GM12878 (cell line): ENCODE results near the gene ICAM4. TPM values are rescaled to one million over a fixed set of nuclear protein-coding genes. Genes with fewer than 3 reads are reported as not detected.
A peak's percentile ranks its signal among the peaks of the same experiment; 100 is the strongest.

Source experiments
- ESRRA ChIP-seq: IDR thresholded peaks from 2 replicates; pipeline ENCODE4 v1.6.1; 2012; ENCODE audit warnings: mild to moderate bottlenecking, low read length, improper control_type of control experiment
- IKZF1 ChIP-seq: fragments of 450-650 bp; conservative IDR thresholded peaks from 2 replicates; pipeline ENCODE4 v1.6.1; 2017; ENCODE audit warnings: antibody characterized with exemption, mild to moderate bottlenecking
- KAT2A ChIP-seq: conservative IDR thresholded peaks from 2 replicates; pipeline ENCODE4 v1.6.1; 2011; ENCODE audit warnings: low read depth, low read length; ENCODE audit not compliant: control insufficient read depth
- MEF2B ChIP-seq: fragments of 450-650 bp; IDR thresholded peaks from 2 replicates; pipeline ENCODE4 v1.6.1; 2018; ENCODE audit warnings: mild to moderate bottlenecking, moderate library complexity; ENCODE audit not compliant: partially characterized antibody, poor library complexity, severe bottlenecking
- MTA2 ChIP-seq: fragments of 450-650 bp; IDR thresholded peaks from 2 replicates; pipeline ENCODE4 v1.6.1; 2016; ENCODE audit warnings: low read depth, mild to moderate bottlenecking, moderate library complexity
- NFYB ChIP-seq: IDR thresholded peaks from 2 replicates; pipeline ENCODE4 v1.6.1; 2011; ENCODE audit warnings: low read depth, mild to moderate bottlenecking, low read length, improper control_type of control experiment, moderate library complexity; ENCODE audit not compliant: insufficient read depth
- NR2C1 ChIP-seq: fragments of 450-650 bp; IDR thresholded peaks from 2 replicates; pipeline ENCODE4 v1.6.1; 2017; ENCODE audit warnings: antibody characterized with exemption, mild to moderate bottlenecking, moderate library complexity
- POLR2A ChIP-seq: IDR thresholded peaks from 2 replicates; pipeline ENCODE4 v1.6.1; 2011; ENCODE audit warnings: low read depth, mild to moderate bottlenecking, low read length
- RCOR1 ChIP-seq: conservative IDR thresholded peaks from 2 replicates; pipeline ENCODE4 v1.6.1; 2012; ENCODE audit warnings: low read depth, low read length, improper control_type of control experiment
- ZNF687 ChIP-seq: fragments of 450-650 bp; IDR thresholded peaks from 2 replicates; pipeline ENCODE4 v1.6.1; 2017; ENCODE audit warnings: mild to moderate bottlenecking, moderate library complexity
- polyA plus RNA-seq, 11 experiments: library from polyadenylated mRNA; depleted of rRNA in 4 of 11; unstranded in 6 of 11; stranded (reverse) in 5 of 11; fragments of >200 nt; fragmentation: Nextera tagmentation in 4 of 11; fragmentation: Illumina TruSeq in 1 of 11; extraction: Ambion mirVana in 4 of 11; extraction: Trizol in 1 of 11; gene quantifications; 1 replicate in 1 of 11; 2 replicates in 10 of 11; pipeline versions ENCODE4 v1.2.1 to v1.2.3, GENCODE V29; 2011 to 2016; ENCODE audit warnings: inconsistent platforms in 2 of 11, missing spikeins in 2 of 11, low read depth in 1 of 11
- total RNA-seq, 4 experiments: library from RNA; depleted of rRNA in 3 of 4; stranded (reverse); fragments of >200 nt in 3 of 4; fragmentation: Illumina TruSeq in 1 of 4; extraction: Trizol in 1 of 4; gene quantifications; 2 replicates each; pipeline versions ENCODE4 v1.2.1 to v1.2.3, GENCODE V29; 2013 to 2021
- TF ChIP-seq, protein P1 (sequence below): IDR thresholded peaks from 2 replicates; pipeline ENCODE4 v1.6.1; 2012; ENCODE audit warnings: low read depth, low read length, improper control_type of control experiment
- TF ChIP-seq, protein P2 (sequence below): IDR thresholded peaks from 2 replicates; pipeline ENCODE4 v1.6.1; 2012; ENCODE audit warnings: low read length, inconsistent platforms
- TF ChIP-seq, protein P3 (sequence below): fragments of 150-350 bp; IDR thresholded peaks from 2 replicates; pipeline ENCODE4 v1.6.1; 2014; ENCODE audit warnings: mild to moderate bottlenecking, low read depth, low read length
- TF ChIP-seq, protein P4 (sequence below): IDR thresholded peaks from 2 replicates; pipeline ENCODE4 v1.6.1; 2012; ENCODE audit warnings: improper control_type of control experiment, low read depth, low read length; ENCODE audit not compliant: insufficient replicate concordance

ICAM4 gene
- total and polyA plus RNA-seq, 10 of the 15 experiments (the other 5 are each of a cell fraction or from before 2014, with no cell fraction given) = 0.31 to 5.1 (median 1.7) TPM

DNA sequence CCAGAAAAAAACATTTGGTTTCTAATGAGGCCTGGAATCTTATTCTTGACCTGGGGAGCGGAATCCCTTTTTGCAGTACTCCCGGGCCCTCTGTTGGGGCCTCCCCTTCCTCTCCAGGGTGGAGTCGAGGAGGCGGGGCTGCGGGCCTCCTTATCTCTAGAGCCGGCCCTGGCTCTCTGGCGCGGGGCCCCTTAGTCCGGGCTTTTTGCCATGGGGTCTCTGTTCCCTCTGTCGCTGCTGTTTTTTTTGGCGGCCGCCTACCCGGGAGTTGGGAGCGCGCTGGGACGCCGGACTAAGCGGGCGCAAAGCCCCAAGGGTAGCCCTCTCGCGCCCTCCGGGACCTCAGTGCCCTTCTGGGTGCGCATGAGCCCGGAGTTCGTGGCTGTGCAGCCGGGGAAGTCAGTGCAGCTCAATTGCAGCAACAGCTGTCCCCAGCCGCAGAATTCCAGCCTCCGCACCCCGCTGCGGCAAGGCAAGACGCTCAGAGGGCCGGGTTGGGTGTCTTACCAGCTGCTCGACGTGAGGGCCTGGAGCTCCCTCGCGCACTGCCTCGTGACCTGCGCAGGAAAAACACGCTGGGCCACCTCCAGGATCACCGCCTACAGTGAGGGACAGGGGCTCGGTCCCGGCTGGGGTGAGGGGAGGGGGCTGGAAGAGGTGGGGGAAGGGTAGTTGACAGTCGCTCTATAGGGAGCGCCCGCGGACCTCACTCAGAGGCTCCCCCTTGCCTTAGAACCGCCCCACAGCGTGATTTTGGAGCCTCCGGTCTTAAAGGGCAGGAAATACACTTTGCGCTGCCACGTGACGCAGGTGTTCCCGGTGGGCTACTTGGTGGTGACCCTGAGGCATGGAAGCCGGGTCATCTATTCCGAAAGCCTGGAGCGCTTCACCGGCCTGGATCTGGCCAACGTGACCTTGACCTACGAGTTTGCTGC lies at the start of gene ICAM4 (continued):
- peak; percentile 51 for TF ChIP-seq IKZF1
- TF ChIP-seq ESRRA = no peak
- no peak for TF ChIP-seq KAT2A
- TF ChIP-seq, protein P1, sequence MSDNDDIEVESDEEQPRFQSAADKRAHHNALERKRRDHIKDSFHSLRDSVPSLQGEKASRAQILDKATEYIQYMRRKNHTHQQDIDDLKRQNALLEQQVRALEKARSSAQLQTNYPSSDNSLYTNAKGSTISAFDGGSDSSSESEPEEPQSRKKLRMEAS = peak; percentile 7
- TF ChIP-seq MEF2B = no peak
- TF ChIP-seq ZNF687 = no peak
- TF ChIP-seq POLR2A = peak; percentile 80
- no peak for TF ChIP-seq MTA2
- TF ChIP-seq RCOR1 = no peak
- TF ChIP-seq, protein P2, sequence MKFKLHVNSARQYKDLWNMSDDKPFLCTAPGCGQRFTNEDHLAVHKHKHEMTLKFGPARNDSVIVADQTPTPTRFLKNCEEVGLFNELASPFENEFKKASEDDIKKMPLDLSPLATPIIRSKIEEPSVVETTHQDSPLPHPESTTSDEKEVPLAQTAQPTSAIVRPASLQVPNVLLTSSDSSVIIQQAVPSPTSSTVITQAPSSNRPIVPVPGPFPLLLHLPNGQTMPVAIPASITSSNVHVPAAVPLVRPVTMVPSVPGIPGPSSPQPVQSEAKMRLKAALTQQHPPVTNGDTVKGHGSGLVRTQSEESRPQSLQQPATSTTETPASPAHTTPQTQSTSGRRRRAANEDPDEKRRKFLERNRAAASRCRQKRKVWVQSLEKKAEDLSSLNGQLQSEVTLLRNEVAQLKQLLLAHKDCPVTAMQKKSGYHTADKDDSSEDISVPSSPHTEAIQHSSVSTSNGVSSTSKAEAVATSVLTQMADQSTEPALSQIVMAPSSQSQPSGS = no peak
- TF ChIP-seq, protein P3, sequence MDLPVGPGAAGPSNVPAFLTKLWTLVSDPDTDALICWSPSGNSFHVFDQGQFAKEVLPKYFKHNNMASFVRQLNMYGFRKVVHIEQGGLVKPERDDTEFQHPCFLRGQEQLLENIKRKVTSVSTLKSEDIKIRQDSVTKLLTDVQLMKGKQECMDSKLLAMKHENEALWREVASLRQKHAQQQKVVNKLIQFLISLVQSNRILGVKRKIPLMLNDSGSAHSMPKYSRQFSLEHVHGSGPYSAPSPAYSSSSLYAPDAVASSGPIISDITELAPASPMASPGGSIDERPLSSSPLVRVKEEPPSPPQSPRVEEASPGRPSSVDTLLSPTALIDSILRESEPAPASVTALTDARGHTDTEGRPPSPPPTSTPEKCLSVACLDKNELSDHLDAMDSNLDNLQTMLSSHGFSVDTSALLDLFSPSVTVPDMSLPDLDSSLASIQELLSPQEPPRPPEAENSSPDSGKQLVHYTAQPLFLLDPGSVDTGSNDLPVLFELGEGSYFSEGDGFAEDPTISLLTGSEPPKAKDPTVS = no peak
- TF ChIP-seq NR2C1 = no peak
- TF ChIP-seq NFYB = no peak
- TF ChIP-seq, protein P4, sequence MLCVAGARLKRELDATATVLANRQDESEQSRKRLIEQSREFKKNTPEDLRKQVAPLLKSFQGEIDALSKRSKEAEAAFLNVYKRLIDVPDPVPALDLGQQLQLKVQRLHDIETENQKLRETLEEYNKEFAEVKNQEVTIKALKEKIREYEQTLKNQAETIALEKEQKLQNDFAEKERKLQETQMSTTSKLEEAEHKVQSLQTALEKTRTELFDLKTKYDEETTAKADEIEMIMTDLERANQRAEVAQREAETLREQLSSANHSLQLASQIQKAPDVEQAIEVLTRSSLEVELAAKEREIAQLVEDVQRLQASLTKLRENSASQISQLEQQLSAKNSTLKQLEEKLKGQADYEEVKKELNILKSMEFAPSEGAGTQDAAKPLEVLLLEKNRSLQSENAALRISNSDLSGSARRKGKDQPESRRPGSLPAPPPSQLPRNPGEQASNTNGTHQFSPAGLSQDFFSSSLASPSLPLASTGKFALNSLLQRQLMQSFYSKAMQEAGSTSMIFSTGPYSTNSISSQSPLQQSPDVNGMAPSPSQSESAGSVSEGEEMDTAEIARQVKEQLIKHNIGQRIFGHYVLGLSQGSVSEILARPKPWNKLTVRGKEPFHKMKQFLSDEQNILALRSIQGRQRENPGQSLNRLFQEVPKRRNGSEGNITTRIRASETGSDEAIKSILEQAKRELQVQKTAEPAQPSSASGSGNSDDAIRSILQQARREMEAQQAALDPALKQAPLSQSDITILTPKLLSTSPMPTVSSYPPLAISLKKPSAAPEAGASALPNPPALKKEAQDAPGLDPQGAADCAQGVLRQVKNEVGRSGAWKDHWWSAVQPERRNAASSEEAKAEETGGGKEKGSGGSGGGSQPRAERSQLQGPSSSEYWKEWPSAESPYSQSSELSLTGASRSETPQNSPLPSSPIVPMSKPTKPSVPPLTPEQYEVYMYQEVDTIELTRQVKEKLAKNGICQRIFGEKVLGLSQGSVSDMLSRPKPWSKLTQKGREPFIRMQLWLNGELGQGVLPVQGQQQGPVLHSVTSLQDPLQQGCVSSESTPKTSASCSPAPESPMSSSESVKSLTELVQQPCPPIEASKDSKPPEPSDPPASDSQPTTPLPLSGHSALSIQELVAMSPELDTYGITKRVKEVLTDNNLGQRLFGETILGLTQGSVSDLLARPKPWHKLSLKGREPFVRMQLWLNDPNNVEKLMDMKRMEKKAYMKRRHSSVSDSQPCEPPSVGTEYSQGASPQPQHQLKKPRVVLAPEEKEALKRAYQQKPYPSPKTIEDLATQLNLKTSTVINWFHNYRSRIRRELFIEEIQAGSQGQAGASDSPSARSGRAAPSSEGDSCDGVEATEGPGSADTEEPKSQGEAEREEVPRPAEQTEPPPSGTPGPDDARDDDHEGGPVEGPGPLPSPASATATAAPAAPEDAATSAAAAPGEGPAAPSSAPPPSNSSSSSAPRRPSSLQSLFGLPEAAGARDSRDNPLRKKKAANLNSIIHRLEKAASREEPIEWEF = no peak
